Gastroesophageal sphincter (tissue), 3 donors: ENCODE results near the gene TBC1D4.

Experiments used
- POLR2A ChIP-seq, 2 donors: fragments of 450-650 bp; IDR thresholded peaks; one replicate each; pipeline ENCODE4 v1.6.1; 2017; ENCODE audit warnings: antibody characterized with exemption in 2 of 2, mild to moderate bottlenecking in 2 of 2, moderate library complexity in 1 of 2
- TF ChIP-seq, protein P1 (sequence below), 4 experiments: fragments of 200-600 bp in 2 of 4; fragments of 450-650 bp in 2 of 4; sonication (generic) in 1 of 4; IDR thresholded peaks; one replicate each; pipeline ENCODE4 v1.5.1; 2017 to 2019; ENCODE audit warnings: antibody characterized with exemption in 4 of 4, mild to moderate bottlenecking in 2 of 4, moderate library complexity in 2 of 4

- TF ChIP-seq, protein P1, sequence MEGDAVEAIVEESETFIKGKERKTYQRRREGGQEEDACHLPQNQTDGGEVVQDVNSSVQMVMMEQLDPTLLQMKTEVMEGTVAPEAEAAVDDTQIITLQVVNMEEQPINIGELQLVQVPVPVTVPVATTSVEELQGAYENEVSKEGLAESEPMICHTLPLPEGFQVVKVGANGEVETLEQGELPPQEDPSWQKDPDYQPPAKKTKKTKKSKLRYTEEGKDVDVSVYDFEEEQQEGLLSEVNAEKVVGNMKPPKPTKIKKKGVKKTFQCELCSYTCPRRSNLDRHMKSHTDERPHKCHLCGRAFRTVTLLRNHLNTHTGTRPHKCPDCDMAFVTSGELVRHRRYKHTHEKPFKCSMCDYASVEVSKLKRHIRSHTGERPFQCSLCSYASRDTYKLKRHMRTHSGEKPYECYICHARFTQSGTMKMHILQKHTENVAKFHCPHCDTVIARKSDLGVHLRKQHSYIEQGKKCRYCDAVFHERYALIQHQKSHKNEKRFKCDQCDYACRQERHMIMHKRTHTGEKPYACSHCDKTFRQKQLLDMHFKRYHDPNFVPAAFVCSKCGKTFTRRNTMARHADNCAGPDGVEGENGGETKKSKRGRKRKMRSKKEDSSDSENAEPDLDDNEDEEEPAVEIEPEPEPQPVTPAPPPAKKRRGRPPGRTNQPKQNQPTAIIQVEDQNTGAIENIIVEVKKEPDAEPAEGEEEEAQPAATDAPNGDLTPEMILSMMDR (IDR thresholded peaks at IDR 0.05): no peak
- TF ChIP-seq POLR2A (IDR thresholded peaks at IDR 0.05): no peak
These were observed 65.0 kb downstream of the TBC1D4 start for GRCh38 chr13:75417012-75417384.
